Loucy (cell line): ENCODE measurements around the gene ZNF74.

Experiments
- H2AFZ ChIP-seq: fragments of 200-600 bp; sonication (generic); 2 replicates; pipeline ENCODE4 v1.6.0; 2016; ENCODE audit warnings: antibody characterized with exemption, mild to moderate bottlenecking, low read length, moderate library complexity
- H3F3A ChIP-seq: fragments of 200-600 bp; 2 replicates; pipeline ENCODE4 v1.6.0; 2016; ENCODE audit warnings: antibody characterized with exemption, low read depth, mild to moderate bottlenecking
- H3K27me3 ChIP-seq: fragments of 200-600 bp; sonication (generic); 2 replicates; pipeline ENCODE4 v1.6.1; 2014; ENCODE audit warnings: low read length, mild to moderate bottlenecking; ENCODE audit not compliant: insufficient read depth, poor library complexity, severe bottlenecking
- H3K36me3 ChIP-seq: fragments of 200-600 bp; sonication (generic); 2 replicates; pipeline ENCODE4 v1.6.1; 2016; ENCODE audit warnings: low read length; ENCODE audit not compliant: insufficient read depth
- H3K4me1 ChIP-seq: fragments of 200-600 bp; sonication (generic); 2 replicates; pipeline ENCODE4 v1.5.1; 2014; ENCODE audit warnings: low read length, mild to moderate bottlenecking; ENCODE audit not compliant: insufficient read depth, poor library complexity, severe bottlenecking
- H3K4me2 ChIP-seq: fragments of 200-600 bp; sonication (generic); 2 replicates; pipeline ENCODE4 v1.6.0; 2014; ENCODE audit warnings: antibody characterized with exemption, low read length, low read depth, mild to moderate bottlenecking; ENCODE audit not compliant: poor library complexity, severe bottlenecking
- H3K4me3 ChIP-seq: fragments of 200-600 bp; sonication (generic); 2 replicates; pipeline ENCODE4 v1.5.1; 2014; ENCODE audit warnings: low read length, mild to moderate bottlenecking, mixed read lengths; ENCODE audit not compliant: poor library complexity, severe bottlenecking
- H3K79me2 ChIP-seq: fragments of 200-600 bp; sonication (generic); 2 replicates; pipeline ENCODE4 v1.6.1; 2014; ENCODE audit warnings: low read length; ENCODE audit not compliant: insufficient read depth
- H3K9ac ChIP-seq: fragments of 200-600 bp; sonication (generic); 2 replicates; pipeline ENCODE4 v1.6.0; 2014; ENCODE audit warnings: mild to moderate bottlenecking, low read depth, low read length, moderate library complexity; ENCODE audit not compliant: poor library complexity, severe bottlenecking
- H3K9me2 ChIP-seq: fragments of 200-600 bp; sonication (generic); replicated peaks from 2 replicates; pipeline ENCODE4 v1.6.1; 2016; ENCODE audit warnings: low read depth, low read length, mixed read lengths
- H3K9me3 ChIP-seq: fragments of 200-600 bp; sonication (generic); 2 replicates; pipeline ENCODE4 v1.6.1; 2014; ENCODE audit warnings: mild to moderate bottlenecking, antibody characterized with exemption, low read length, low read depth; ENCODE audit not compliant: insufficient read depth
- H4K20me1 ChIP-seq: fragments of 200-600 bp; sonication (generic); 2 replicates; pipeline ENCODE4 v1.6.0; 2014; ENCODE audit warnings: antibody characterized with exemption, low read length, mild to moderate bottlenecking; ENCODE audit not compliant: insufficient read depth, poor library complexity, severe bottlenecking
- EZH2phosphoT487 ChIP-seq: fragments of 200-600 bp; IDR thresholded peaks from 2 replicates; pipeline ENCODE4 v1.6.1; 2018; ENCODE audit warnings: antibody characterized with exemption, mild to moderate bottlenecking, moderate library complexity, borderline replicate concordance
- TF ChIP-seq, protein P1 (sequence below): fragments of 200-600 bp; sonication (generic); conservative IDR thresholded peaks from 2 replicates; pipeline ENCODE4 v1.5.1; 2014; ENCODE audit warnings: mild to moderate bottlenecking, antibody characterized with exemption, low read length

ZNF74 gene

DNA sequence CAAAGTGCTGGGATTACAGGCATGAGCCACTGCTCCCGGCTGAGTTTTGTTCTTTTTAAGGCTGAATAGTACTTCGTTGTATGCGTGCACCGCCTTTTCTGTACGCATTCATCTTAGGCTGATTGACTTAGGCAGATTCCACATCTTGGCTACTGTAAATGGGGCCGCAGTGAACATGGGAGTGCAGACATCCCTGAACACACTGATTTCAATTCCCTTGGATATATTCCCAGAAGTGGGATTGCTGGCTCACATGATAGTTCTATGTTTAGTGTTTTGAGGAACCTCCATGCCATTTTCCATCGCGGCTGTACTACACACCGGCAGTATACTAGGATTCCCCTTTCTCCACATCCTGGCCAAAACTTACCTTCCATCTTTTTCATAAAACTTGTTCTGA lies 10.4 kb upstream of the ZNF74 start:
- Histone ChIP-seq H3K9me2 (no peaks in the 10 kb centered on the region), H3K9ac (no peak overlapping the region), H3K9me3 (no peaks in the 10 kb centered on the region), H3K36me3 (no peaks in the 10 kb centered on the region), H3K4me1 (no peaks in the 10 kb centered on the region), H2AFZ (no peak overlapping the region), H3K4me3 (no peak overlapping the region), H3K4me2 (no peak overlapping the region), H3K79me2 (no peaks in the 10 kb centered on the region), H3F3A (no peaks in the 10 kb centered on the region), H4K20me1 (no peaks in the 10 kb centered on the region), H3K27me3 (peaks cover 5% of the 10 kb centered on the region)
- no peak for TF ChIP-seq EZH2phosphoT487
- TF ChIP-seq, protein P1, sequence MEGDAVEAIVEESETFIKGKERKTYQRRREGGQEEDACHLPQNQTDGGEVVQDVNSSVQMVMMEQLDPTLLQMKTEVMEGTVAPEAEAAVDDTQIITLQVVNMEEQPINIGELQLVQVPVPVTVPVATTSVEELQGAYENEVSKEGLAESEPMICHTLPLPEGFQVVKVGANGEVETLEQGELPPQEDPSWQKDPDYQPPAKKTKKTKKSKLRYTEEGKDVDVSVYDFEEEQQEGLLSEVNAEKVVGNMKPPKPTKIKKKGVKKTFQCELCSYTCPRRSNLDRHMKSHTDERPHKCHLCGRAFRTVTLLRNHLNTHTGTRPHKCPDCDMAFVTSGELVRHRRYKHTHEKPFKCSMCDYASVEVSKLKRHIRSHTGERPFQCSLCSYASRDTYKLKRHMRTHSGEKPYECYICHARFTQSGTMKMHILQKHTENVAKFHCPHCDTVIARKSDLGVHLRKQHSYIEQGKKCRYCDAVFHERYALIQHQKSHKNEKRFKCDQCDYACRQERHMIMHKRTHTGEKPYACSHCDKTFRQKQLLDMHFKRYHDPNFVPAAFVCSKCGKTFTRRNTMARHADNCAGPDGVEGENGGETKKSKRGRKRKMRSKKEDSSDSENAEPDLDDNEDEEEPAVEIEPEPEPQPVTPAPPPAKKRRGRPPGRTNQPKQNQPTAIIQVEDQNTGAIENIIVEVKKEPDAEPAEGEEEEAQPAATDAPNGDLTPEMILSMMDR: no peak

DNA sequence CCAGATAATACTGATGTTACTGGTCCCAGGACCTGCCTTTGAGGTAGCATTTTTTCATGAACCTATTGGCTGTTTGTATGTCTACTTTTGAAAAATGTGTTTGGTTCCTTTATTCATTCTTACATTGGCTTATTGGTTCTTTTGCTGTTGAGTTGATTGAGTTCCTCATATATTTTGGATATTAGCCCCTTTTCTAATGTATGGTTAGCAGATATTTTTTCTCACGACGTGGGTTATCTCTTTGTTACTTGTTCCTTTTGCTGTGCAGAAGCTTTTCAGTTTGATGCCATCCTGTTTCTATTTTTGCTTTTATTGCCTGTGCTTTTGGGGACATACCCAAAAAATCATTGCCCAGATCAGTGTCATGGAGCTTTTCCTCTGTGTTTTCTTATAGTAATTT lies 9.8 kb upstream of the ZNF74 start:
- H3K4me3 ChIP-seq: no peak overlapping the region
- H2AFZ ChIP-seq: no peak overlapping the region
- H3K9me2 ChIP-seq: no peaks in the 10 kb centered on the region
- no peaks in the 10 kb centered on the region for H3K4me1 ChIP-seq
- H3K4me2 ChIP-seq: no peak overlapping the region
- no peaks in the 10 kb centered on the region for H3K9me3 ChIP-seq
- H3K9ac ChIP-seq: no peak overlapping the region
- no peaks in the 10 kb centered on the region for H4K20me1 ChIP-seq
- no peaks in the 10 kb centered on the region for H3K36me3 ChIP-seq
- TF ChIP-seq EZH2phosphoT487: no peak
- H3F3A ChIP-seq: no peaks in the 10 kb centered on the region
- H3K27me3 ChIP-seq: peaks cover 5% of the 10 kb centered on the region
- H3K79me2 ChIP-seq: no peaks in the 10 kb centered on the region

DNA sequence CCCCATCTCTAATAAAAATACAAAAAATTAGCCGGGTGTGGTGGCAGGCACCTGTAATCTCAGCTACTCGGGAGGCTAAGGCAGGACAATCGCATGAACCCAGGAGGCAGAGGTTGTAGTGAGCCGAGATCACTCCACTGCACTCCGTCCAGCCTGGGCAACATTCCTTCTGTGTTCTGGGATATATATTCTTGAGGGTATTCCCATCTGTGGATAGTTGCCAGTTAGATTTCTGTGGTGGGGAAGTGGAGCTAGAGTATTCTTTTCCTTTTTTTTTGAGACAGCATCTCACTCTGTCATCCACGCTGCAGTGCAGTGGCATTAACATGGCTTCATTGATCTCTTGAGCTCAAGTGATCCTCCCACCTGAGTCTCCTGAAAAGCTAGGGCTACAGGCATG lies 9.1 kb upstream of the ZNF74 start:
- H3K9ac ChIP-seq: no peak overlapping the region
- H3K9me3 ChIP-seq: no peaks in the 10 kb centered on the region
- no peak overlapping the region for H2AFZ ChIP-seq
- H3K9me2 ChIP-seq: no peaks in the 10 kb centered on the region
- no peaks in the 10 kb centered on the region for H3F3A ChIP-seq
- no peaks in the 10 kb centered on the region for H3K36me3 ChIP-seq
- no peaks in the 10 kb centered on the region for H3K79me2 ChIP-seq
- H3K4me1 ChIP-seq: no peaks in the 10 kb centered on the region
- H4K20me1 ChIP-seq: no peaks in the 10 kb centered on the region
- no peak overlapping the region for H3K4me2 ChIP-seq
- H3K4me3 ChIP-seq: no peak overlapping the region
- H3K27me3 ChIP-seq: peaks cover 5% of the 10 kb centered on the region
- no peak for TF ChIP-seq EZH2phosphoT487
- TF ChIP-seq, protein P1: no peak

DNA sequence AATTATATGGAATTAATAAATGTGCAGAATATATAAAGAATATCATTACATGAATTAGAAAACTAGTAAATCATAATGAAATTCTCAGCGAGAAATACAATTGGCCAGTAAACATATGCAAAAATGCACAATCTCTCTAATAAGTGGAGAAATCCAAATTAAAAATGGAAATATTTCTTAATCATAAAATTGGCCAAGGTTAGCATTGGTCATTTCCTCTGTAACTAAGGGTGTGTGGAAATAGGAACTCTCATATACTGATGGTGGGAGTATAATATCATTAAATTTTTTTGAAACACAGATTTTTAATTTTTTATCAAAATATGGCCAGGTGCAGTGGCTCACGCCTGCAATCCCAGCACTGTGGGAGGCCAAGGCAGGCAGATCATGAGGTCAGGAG lies 7.6 kb upstream of the ZNF74 start:
- Histone ChIP-seq H3K36me3 (no peaks in the 10 kb centered on the region), H3F3A (no peaks in the 10 kb centered on the region), H3K79me2 (no peaks in the 10 kb centered on the region), H2AFZ (no peak overlapping the region), H3K4me1 (no peaks in the 10 kb centered on the region), H3K4me3 (no peak overlapping the region), H3K9me2 (no peaks in the 10 kb centered on the region), H3K27me3 (peaks cover 5% of the 10 kb centered on the region), H3K4me2 (no peak overlapping the region), H3K9me3 (no peaks in the 10 kb centered on the region), H4K20me1 (no peaks in the 10 kb centered on the region), H3K9ac (no peak overlapping the region)
- TF ChIP-seq, protein P1: no peak
- no peak for TF ChIP-seq EZH2phosphoT487
